Measurements from ENCODE around the gene PIK3R2.

Gene PIK3R2

GRCh38 chr19:18123819-18124218 is 29.1 kb upstream of the PIK3R2 start:
- TF ChIP-seq MYC (IDR thresholded peaks at IDR 0.05; ENCODE audit: low read depth, low read length) (no peak), MAX (IDR thresholded peaks at IDR 0.05; ENCODE audit: low read depth, low read length) (no peak), POLR2A (IDR thresholded peaks at IDR 0.05; ENCODE audit: extremely low read depth, insufficient read length) (no peak)
- TF ChIP-seq, protein P1, sequence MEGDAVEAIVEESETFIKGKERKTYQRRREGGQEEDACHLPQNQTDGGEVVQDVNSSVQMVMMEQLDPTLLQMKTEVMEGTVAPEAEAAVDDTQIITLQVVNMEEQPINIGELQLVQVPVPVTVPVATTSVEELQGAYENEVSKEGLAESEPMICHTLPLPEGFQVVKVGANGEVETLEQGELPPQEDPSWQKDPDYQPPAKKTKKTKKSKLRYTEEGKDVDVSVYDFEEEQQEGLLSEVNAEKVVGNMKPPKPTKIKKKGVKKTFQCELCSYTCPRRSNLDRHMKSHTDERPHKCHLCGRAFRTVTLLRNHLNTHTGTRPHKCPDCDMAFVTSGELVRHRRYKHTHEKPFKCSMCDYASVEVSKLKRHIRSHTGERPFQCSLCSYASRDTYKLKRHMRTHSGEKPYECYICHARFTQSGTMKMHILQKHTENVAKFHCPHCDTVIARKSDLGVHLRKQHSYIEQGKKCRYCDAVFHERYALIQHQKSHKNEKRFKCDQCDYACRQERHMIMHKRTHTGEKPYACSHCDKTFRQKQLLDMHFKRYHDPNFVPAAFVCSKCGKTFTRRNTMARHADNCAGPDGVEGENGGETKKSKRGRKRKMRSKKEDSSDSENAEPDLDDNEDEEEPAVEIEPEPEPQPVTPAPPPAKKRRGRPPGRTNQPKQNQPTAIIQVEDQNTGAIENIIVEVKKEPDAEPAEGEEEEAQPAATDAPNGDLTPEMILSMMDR (IDR thresholded peaks at IDR 0.05; ENCODE audit: low read depth, low read length): no peak
- DNase-seq (ENCODE audit: low read depth): no peak
- H3K4me3 ChIP-seq (ENCODE audit: low read depth, low read length): no peak overlapping the region

- TF ChIP-seq, protein P1 (IDR thresholded peaks at IDR 0.05; ENCODE audit: low read depth, low read length): no peak
- TF ChIP-seq MAX (IDR thresholded peaks at IDR 0.05; ENCODE audit: low read depth, low read length): no peak
- no peak for TF ChIP-seq POLR2A (IDR thresholded peaks at IDR 0.05; ENCODE audit: extremely low read depth, insufficient read length)
- TF ChIP-seq MYC (IDR thresholded peaks at IDR 0.05; ENCODE audit: low read depth, low read length): no peak
- no peak for DNase-seq (ENCODE audit: low read depth)
- H3K4me3 ChIP-seq (ENCODE audit: low read depth, low read length): no peak overlapping the region
Observed at GRCh38 chr19:18126097-18126496, 26.9 kb upstream of the PIK3R2 start.

DNA sequence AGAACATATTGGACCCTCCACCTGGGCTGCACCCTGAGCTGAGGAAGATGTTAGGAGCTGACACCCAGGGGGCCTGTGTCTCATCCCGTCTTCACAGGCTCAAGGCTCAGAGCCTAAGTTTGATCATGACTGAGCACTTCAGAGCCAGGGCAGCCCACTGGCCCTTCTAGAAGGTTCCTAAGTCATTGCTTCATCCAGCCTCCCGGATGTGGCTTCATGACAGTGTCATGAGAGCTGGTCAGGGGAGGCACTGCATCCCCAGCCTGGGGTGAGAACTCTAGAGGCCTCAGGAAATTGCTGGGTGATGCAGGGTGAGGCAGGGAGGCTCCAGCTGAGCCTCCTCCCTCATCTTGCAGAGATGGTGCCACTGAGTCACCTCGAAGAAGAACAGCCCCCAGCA is 24.9 kb upstream of the PIK3R2 start:
- peak; percentile 39; the same call in 1 of the 2 replicates for TF ChIP-seq MAX (IDR thresholded peaks at IDR 0.05; ENCODE audit: low read depth, low read length)
- TF ChIP-seq POLR2A (IDR thresholded peaks at IDR 0.05; ENCODE audit: extremely low read depth, insufficient read length): no peak
- TF ChIP-seq MYC (IDR thresholded peaks at IDR 0.05; ENCODE audit: low read depth, low read length): no peak
- H3K4me3 ChIP-seq (ENCODE audit: low read depth, low read length): no peak overlapping the region
- peak; percentile 84 for DNase-seq (ENCODE audit: low read depth)

DNA sequence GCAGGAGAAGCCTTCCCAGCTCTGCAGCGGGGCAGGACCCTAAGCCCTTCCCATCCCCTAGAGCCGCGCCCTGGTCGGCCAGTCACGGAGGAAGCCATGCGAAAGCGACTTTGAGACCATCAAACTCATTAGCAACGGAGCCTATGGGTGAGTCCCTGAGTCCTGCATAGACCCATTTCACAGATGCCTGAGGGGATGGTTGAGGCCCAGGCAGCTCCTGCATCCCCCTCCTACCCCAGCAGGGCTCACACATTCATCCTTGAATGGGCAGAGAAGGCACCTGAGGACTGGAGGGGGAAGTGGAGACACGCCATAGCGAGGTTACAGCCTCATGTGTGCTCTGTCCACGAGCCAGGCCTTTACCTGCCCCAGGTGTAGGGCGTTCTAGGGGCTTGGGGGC is 24.2 kb upstream of the PIK3R2 start:
- H3K4me3 ChIP-seq (ENCODE audit: low read depth, low read length): no peak overlapping the region
- DNase-seq (ENCODE audit: low read depth): no peak
- TF ChIP-seq, protein P1 (IDR thresholded peaks at IDR 0.05; ENCODE audit: low read depth, low read length): no peak
- TF ChIP-seq POLR2A (IDR thresholded peaks at IDR 0.05; ENCODE audit: extremely low read depth, insufficient read length) (no peak), MAX (IDR thresholded peaks at IDR 0.05; ENCODE audit: low read depth, low read length) (no peak), MYC (IDR thresholded peaks at IDR 0.05; ENCODE audit: low read depth, low read length) (no peak)

GRCh38 chr19:18130523-18131242 is 22.3 kb upstream of the PIK3R2 start:
- TF ChIP-seq POLR2A (IDR thresholded peaks at IDR 0.05; ENCODE audit: extremely low read depth, insufficient read length) (no peak), MAX (IDR thresholded peaks at IDR 0.05; ENCODE audit: low read depth, low read length) (no peak), MYC (IDR thresholded peaks at IDR 0.05; ENCODE audit: low read depth, low read length) (no peak)
- TF ChIP-seq, protein P1 (IDR thresholded peaks at IDR 0.05; ENCODE audit: low read depth, low read length): no peak
- no peak for DNase-seq (ENCODE audit: low read depth)
- H3K4me3 ChIP-seq (ENCODE audit: low read depth, low read length): no peak overlapping the region

DNA sequence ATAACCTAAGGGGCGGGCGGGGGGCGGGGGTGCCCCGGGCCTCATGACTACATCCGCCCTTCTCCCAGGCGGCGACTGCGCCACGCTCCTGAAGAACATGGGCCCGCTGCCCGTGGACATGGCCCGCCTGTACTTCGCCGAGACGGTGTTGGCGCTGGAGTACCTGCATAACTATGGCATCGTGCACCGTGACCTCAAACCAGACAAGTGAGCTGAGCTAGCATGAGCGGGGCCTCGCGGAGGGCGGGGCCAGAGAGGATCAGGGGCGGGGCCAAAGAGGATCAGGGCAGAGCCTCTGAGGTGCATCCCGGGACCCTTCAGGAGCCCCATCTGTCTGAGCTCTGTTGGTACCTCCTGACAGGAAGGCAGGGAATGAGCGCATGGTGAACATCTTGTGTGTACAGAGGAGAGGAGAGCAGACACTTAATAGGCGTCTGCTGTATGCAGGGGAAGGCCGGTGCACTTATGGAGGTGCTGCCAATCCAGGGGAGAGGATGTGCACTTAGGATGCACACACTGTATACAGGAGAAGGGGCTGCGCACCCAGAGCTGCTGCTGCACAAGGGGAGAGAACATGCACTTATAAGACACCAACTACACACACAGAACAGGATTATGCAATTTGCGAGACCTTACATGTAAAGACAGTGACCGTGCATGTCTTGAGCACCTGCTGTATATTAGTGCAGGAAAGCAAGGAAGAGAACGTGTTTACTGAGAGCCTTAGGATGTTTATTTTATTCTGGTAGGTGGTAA is 20.9 kb upstream of the PIK3R2 start:
- no peak overlapping the region for H3K4me3 ChIP-seq (ENCODE audit: low read depth, low read length)
- TF ChIP-seq, protein P1 (IDR thresholded peaks at IDR 0.05; ENCODE audit: low read depth, low read length): no peak
- TF ChIP-seq MYC (IDR thresholded peaks at IDR 0.05; ENCODE audit: low read depth, low read length) (no peak), POLR2A (IDR thresholded peaks at IDR 0.05; ENCODE audit: extremely low read depth, insufficient read length) (no peak), MAX (IDR thresholded peaks at IDR 0.05; ENCODE audit: low read depth, low read length) (no peak)
- DNase-seq (ENCODE audit: low read depth): peak; percentile 36

Measured in NB4 (cell line).